ENCODE measurements around the gene GPX5.

DNA sequence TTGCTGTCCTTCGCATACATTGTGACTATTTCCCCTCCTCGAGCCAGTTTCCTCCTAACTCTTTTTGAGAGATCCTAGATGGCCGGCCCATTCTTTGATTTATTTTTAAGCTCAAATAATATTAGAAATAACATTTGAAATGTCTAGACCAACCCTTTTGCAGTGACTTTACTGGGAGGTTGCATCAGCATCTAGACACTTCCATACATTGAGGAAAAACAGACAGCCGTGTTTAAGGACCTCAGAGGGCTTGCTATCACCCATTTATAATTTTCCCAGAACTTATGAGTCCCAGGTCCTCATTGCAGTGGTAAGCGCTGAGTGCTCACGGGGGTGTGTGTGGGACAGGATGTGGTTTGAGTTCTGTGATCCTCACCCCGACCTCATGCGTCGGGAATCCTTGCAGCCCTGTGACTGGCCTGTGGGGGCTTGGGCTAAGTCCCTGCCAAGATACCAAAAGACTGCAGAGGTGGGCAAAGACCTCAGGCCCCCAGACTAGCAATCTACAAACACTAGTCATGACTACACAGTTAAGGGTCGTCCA is at the start of gene GPX5:
- TF ChIP-seq EZH2 (IDR thresholded peaks at IDR 0.05; ENCODE audit: borderline replicate concordance, insufficient read depth, low read depth, low read length, poor library complexity, severe bottlenecking), result no peak
- TF ChIP-seq, protein P1, sequence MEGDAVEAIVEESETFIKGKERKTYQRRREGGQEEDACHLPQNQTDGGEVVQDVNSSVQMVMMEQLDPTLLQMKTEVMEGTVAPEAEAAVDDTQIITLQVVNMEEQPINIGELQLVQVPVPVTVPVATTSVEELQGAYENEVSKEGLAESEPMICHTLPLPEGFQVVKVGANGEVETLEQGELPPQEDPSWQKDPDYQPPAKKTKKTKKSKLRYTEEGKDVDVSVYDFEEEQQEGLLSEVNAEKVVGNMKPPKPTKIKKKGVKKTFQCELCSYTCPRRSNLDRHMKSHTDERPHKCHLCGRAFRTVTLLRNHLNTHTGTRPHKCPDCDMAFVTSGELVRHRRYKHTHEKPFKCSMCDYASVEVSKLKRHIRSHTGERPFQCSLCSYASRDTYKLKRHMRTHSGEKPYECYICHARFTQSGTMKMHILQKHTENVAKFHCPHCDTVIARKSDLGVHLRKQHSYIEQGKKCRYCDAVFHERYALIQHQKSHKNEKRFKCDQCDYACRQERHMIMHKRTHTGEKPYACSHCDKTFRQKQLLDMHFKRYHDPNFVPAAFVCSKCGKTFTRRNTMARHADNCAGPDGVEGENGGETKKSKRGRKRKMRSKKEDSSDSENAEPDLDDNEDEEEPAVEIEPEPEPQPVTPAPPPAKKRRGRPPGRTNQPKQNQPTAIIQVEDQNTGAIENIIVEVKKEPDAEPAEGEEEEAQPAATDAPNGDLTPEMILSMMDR (IDR thresholded peaks at IDR 0.05), result no peak
